T-helper 2 cell (primary cell): ENCODE data around the gene TSC2.
A peak's percentile ranks its signal among the peaks of the same experiment; 100 is the strongest.

Experiments
- DNase-seq, 5 experiments: peaks; one replicate each; pipeline versions ENCODE4 v3.0.0 to v3.0.0-alpha.2; 2012 to 2022
- total RNA-seq, 2 donors: gene quantifications; one replicate each; lab custom pipeline; 2026; lab: John Stamatoyannopoulos, UW

Gene TSC2
- total RNA-seq: 106 to 108 reads per million in 2 donors

- peak; percentile 81 to 94 (median 88) for DNase-seq
Observed at GRCh38 chr16:2047330-2048115, at the start of gene TSC2, which contains the start of gene NTHL1. TSC2 (plus strand) TSS chr16:2047985; CDS start chr16:2048616, 631 bp downstream. NTHL1 (minus strand) TSS chr16:2047834; CDS start chr16:2047823, 11 bp downstream.

GRCh38 chr16:1998360-1998835 is 49.4 kb upstream of the TSC2 start:
- DNase-seq: no peak

GRCh38 chr16:1998852-1999801 is 48.7 kb upstream of the TSC2 start:
- no peak for DNase-seq

- no peak for DNase-seq
Observed at GRCh38 chr16:1999866-2000514, 47.8 kb upstream of the TSC2 start.

- DNase-seq: no peak
Observed at GRCh38 chr16:2001035-2001434, 46.8 kb upstream of the TSC2 start.

- no peak for DNase-seq
Observed at GRCh38 chr16:2001456-2002355, 46.1 kb upstream of the TSC2 start.

GRCh38 chr16:2002406-2003230 is 45.2 kb upstream of the TSC2 start:
- no peak for DNase-seq

- DNase-seq: no peak
Observed at GRCh38 chr16:2003231-2003826, 44.5 kb upstream of the TSC2 start.

- DNase-seq: peak; percentile 59 to 83 (median 79)
Observed at GRCh38 chr16:2003827-2004641, 43.8 kb upstream of the TSC2 start.

GRCh38 chr16:2004795-2005517 is 42.8 kb upstream of the TSC2 start:
- DNase-seq: no peak

- no peak for DNase-seq
Observed at GRCh38 chr16:2005646-2006045, 42.1 kb upstream of the TSC2 start.

- DNase-seq: no peak
Observed at GRCh38 chr16:2006317-2006716, 41.5 kb upstream of the TSC2 start.

- DNase-seq: no peak
Observed at GRCh38 chr16:2007081-2007836, 40.5 kb upstream of the TSC2 start.

- DNase-seq: peak in 2 of 5 experiments; percentile 26 to 49
Observed at GRCh38 chr16:2008009-2008526, 39.7 kb upstream of the TSC2 start.

GRCh38 chr16:2008631-2009163 is 39.1 kb upstream of the TSC2 start:
- DNase-seq: peak in 2 of 5 experiments; percentile 28 to 43

GRCh38 chr16:2009164-2009711 is 38.5 kb upstream of the TSC2 start:
- DNase-seq: peak in 1 of 5 experiments; percentile 52
